Measurements from ENCODE around the gene STX18. TPM values are rescaled to one million over a fixed set of nuclear protein-coding genes. Genes with fewer than 3 reads are reported as not detected.
"Not testable (repeated sequence)": the region's sequence is repeated elsewhere in the genome, so short reads cannot be mapped to it uniquely, and the experiment has no call there.

Gene STX18
- total RNA-seq, 2 experiments from 2014 or later, result 25.6 to 26.5 TPM

DNA sequence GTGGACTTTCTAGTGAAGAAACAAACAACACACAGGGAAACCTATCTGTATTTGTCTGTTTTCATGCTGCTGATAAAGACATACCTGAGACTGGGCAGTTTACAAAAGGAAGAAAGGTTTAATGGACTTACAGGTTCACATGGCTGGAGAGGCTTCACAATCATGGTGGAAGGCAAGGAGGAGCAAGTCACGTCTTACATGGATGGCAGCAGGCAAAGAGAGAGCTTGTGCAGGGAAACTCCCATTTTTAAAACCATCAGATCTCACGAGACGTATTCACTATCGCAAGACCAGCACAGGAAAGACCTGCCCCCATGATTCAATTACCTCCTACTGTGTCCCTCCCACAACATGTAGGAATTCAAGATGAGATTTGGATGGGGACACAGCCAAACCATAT lies 28.0 kb upstream of the STX18 start:
- DNase-seq, result not testable (repeated sequence)

DNA sequence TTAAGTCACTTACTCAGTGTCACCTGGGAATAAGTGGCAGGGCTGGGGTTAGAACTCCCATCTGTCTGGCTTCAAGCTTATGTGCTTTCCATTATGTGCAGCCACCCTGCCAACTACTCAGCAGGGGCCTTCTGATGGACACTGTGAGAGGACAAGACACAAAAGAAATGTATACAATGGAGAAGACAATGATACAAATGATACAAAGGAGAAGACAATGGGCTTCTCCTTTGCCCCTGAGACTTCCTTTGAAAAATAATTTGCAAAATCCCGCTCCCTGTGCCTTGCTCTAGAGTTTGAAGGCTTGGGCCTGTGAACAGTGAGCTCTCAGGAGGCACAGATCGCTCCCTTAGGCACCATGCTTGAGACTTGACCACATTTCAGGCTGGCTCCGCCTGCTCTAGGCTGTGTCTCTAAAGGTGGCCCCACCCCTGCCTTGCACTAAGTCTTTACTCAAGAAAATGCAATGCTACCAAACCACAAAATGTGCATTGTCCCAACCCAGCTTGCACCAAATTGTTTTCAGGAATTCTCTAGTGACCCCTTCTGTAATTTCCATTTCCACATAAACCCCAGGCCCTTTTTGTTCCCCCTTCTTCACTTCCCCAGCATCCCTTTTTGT lies 27.1 kb upstream of the STX18 start:
- Mint-ChIP-seq H3K27ac (no peak overlapping the region), H3K27me3 (no peaks in the 10 kb centered on the region), H3K4me3 (no peak overlapping the region), H3K9me3 (ENCODE audit: low read depth) (no peaks in the 10 kb centered on the region), H3K4me1 (no peaks in the 10 kb centered on the region), H3K36me3 (peaks cover 7% of the 10 kb centered on the region)
- ATAC-seq (no peak), DNase-seq (no peak)
- CTCF ChIA-PET, result no interaction called here

More for the DNA sequence above, 28.0 kb upstream of the STX18 start:
- H3K27me3 Mint-ChIP-seq; ATAC-seq; H3K27ac Mint-ChIP-seq; CTCF ChIA-PET; H3K4me1 Mint-ChIP-seq; H3K9me3 Mint-ChIP-seq (ENCODE audit: low read depth); H3K36me3 Mint-ChIP-seq; H3K4me3 Mint-ChIP-seq: not testable (repeated sequence)

DNA sequence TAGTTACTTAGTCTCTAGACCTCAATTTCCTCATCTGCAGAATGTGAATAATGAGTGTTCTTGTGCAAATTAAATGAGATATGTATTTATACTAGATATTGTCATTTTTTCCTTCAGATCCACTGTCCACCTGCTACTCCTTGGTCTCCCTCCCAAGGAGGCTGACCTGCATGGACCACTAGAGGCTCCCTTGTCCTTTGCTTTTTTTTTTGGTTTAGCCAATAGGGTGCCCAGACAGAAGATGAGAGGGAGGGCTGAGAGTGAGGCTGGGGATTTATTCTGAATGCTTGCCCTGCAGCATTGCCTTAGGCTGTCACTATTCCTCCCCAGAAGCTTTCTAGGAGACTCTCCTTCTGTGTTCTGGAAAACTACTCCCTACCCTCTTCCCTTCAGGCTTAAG lies 24.5 kb upstream of the STX18 start:
- CTCF ChIA-PET; H3K27me3 Mint-ChIP-seq; H3K4me3 Mint-ChIP-seq; ATAC-seq; H3K27ac Mint-ChIP-seq; H3K36me3 Mint-ChIP-seq; DNase-seq; H3K9me3 Mint-ChIP-seq (ENCODE audit: low read depth); H3K4me1 Mint-ChIP-seq: not testable (repeated sequence)

DNA sequence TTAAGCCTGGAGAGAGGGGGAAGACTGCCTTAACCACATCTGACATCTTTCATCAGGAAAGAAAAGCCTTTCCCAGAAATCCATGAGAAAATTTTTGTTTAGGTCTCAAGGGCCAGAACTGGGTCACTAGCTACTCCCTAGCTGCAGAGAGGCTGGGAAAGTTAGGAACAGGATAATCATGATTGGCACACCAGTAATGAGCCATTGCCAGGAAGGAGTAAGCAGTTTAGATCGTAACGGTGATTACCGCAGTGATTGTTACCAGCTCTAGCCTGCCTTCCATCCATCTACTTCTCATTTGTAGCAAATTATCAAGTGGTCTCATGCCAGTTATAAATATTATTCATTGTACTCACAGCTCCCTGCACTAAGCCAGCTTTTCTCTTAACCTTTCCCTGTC lies 22.7 kb upstream of the STX18 start:
- CTCF ChIA-PET, result no interaction called here
- Mint-ChIP-seq H3K27ac (no peak overlapping the region), H3K27me3 (no peaks in the 10 kb centered on the region), H3K36me3 (peaks cover 1% of the 10 kb centered on the region), H3K4me1 (peaks cover 3% of the 10 kb centered on the region), H3K9me3 (ENCODE audit: low read depth) (no peaks in the 10 kb centered on the region), H3K4me3 (no peak overlapping the region)
- ATAC-seq (no peak), DNase-seq (no peak)

DNA sequence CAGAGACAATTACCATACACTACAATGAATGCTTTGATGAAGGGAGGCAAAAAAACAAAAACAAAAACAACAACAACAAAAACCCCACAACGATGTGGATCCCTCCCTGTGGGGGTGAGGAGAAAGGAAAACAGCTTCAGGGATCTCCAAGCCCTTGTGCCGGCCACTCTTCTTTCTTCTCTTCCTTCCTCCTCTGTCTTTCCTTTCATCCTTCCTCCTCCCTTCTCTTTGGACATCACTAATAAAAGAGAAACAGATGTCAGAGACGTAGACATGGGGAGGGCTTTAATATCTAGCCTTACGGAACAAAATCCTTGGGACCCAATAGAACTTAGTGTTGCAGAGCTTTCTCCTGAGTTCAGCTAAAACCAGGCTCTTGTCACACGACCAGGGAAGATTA lies 18.8 kb upstream of the STX18 start:
- Mint-ChIP-seq H3K27ac (no peak overlapping the region), H3K4me3 (no peak overlapping the region), H3K36me3 (peaks cover 4% of the 10 kb centered on the region), H3K9me3 (ENCODE audit: low read depth) (no peaks in the 10 kb centered on the region), H3K4me1 (peaks cover 7% of the 10 kb centered on the region), H3K27me3 (no peaks in the 10 kb centered on the region)
- ATAC-seq, result no peak
- CTCF ChIA-PET, result no interaction called here
- no peak for DNase-seq

DNA sequence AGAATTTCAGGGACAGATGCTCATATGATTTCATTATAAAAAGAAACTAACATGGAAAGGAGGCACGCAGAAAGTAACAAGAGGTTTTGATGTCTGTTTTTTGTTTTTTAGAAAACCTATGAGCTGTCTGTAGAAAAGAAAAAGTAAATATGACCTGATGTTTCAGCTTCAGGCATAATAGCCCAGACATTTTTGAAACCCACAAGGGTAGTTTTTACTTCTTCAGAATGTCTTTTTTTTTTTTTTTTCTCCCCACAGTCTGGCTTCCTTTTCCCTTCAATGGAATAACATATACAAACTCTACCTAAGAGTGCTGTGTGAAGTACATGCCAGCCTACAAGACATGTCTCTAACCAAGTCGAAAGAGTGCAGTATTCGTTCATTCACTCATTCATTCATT lies 18.3 kb upstream of the STX18 start:
- no peak for DNase-seq
- peaks cover 7% of the 10 kb centered on the region for H3K36me3 Mint-ChIP-seq
- ATAC-seq, result no peak
- no peaks in the 10 kb centered on the region for H3K27me3 Mint-ChIP-seq
- H3K4me3 Mint-ChIP-seq, result no peak overlapping the region
- peaks cover 7% of the 10 kb centered on the region for H3K4me1 Mint-ChIP-seq
- H3K9me3 Mint-ChIP-seq (ENCODE audit: low read depth), result no peaks in the 10 kb centered on the region
- H3K27ac Mint-ChIP-seq, result no peak overlapping the region
- CTCF ChIA-PET, result no interaction called here

DNA sequence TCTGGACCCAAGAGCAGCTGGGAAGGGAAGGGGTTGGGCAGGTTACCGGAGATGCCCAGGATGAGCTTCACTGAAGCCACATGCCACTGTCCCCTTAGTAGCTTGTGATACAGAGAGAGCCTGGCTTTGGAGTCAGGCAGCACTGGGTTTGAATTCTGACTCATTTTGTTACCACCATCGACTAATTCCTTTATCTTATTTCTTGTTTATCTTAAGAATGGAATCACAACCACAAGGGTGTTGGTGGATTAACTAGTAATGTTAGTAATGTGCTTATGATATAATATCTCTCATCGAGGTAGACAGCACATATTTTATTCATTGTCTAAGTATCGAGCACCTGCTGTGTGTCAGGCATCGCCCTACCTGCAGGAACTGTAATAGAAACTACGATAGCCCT lies 17.7 kb upstream of the STX18 start:
- Mint-ChIP-seq H3K27ac (no peak overlapping the region), H3K4me1 (peaks cover 7% of the 10 kb centered on the region), H3K27me3 (no peaks in the 10 kb centered on the region), H3K36me3 (peaks cover 10% of the 10 kb centered on the region), H3K9me3 (ENCODE audit: low read depth) (no peaks in the 10 kb centered on the region), H3K4me3 (no peak overlapping the region)
- ATAC-seq (no peak), DNase-seq (no peak)
- CTCF ChIA-PET, result no interaction called here

DNA sequence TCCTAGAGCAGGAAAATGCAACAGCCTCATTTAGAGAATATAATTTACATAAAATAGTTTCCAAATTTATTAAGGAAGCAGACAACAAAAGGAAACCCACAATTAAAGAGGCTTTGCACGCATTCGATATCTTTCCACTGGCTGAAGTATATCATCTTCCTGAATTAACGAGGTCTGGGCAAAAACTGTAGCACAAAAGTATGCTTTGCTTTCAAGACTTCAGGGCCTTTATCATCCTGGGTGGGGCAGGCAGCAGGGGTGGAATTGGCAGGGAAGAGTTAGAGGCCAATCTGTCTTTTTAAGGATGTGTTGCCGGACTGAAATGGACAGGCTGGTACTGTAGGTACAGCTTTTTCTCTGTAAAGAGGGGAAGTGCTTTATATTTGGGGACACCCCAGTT lies 17.0 kb upstream of the STX18 start:
- Mint-ChIP-seq H3K27me3 (no peaks in the 10 kb centered on the region), H3K4me3 (no peak overlapping the region), H3K9me3 (ENCODE audit: low read depth) (no peaks in the 10 kb centered on the region), H3K4me1 (peaks cover 7% of the 10 kb centered on the region), H3K36me3 (peaks cover 15% of the 10 kb centered on the region), H3K27ac (no peak overlapping the region)
- CTCF ChIA-PET, result no interaction called here
- DNase-seq (no peak), ATAC-seq (no peak)

DNA sequence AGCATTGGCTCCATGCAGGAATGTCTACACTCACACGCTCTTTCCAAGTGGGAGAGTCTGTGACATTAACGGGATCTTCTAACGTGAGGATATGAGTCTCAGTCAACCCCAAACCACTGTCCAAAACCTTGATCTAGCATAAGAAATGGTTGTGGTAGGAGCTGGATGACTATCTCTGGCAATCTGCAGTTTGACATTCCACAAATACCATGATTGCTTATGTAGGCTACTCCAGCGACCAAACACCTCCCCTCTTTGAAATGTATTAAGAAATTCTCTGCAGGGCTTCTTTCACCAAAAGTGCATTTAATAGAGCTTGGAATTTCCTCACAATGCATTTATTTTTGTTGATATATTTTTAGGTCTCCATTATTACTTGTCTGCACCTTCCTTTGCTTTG lies 14.1 kb upstream of the STX18 start:
- Mint-ChIP-seq H3K4me3 (no peak overlapping the region), H3K27me3 (no peaks in the 10 kb centered on the region), H3K27ac (no peak overlapping the region), H3K9me3 (ENCODE audit: low read depth) (no peaks in the 10 kb centered on the region), H3K4me1 (peaks cover 7% of the 10 kb centered on the region), H3K36me3 (peaks cover 28% of the 10 kb centered on the region)
- no peak for ATAC-seq
- CTCF ChIA-PET, result no interaction called here
- DNase-seq, result no peak

DNA sequence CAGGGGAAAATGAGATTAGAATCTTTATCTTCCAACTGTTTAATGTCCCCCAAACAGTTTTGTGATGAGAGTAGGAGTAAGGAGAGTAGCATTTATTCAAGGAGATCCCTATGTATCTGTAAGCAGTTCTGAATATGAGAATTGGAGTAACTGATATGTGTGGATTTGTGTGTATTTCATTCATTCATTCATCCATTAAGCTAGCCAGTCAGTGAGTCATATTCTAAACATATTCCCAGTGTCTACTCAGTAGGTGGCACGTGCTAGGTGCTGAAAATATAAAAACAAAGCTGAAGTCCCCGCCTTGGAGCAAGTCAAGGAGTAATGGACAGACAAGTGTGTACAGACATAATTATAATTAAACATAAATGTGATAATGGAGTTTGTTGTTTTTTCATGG lies 12.4 kb upstream of the STX18 start:
- H3K4me1 Mint-ChIP-seq, result peaks cover 2% of the 10 kb centered on the region
- no peak overlapping the region for H3K27ac Mint-ChIP-seq
- no peaks in the 10 kb centered on the region for H3K9me3 Mint-ChIP-seq (ENCODE audit: low read depth)
- DNase-seq (no peak), ATAC-seq (no peak)
- H3K36me3 Mint-ChIP-seq, result peaks cover 40% of the 10 kb centered on the region
- H3K4me3 Mint-ChIP-seq, result no peak overlapping the region
- CTCF ChIA-PET, result interaction anchor here (0.7 kb wide), 1 partner anchor 9 kb away, joined by 3 read pairs; no protein-coding TSS in a partner anchor
- H3K27me3 Mint-ChIP-seq, result no peaks in the 10 kb centered on the region

DNA sequence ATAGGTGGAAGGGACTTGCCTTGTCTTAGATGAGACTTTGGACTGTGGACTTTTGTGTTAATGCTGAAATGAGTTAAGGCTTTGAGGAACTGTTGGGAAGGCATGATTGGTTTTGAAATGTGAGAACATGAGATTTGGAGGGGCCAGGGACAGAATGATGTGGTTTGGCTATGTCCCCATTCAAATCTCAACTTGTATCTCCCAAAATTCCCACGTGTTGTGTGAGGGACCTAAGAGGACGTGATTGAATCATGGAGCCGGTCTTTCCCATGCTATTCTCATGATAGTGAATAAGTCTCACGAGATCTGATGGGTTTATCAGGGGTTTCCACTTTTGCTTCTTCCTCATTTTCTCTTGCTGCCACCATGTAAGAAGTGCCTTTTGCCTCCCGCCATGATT lies 10.2 kb upstream of the STX18 start:
- peaks cover 57% of the 10 kb centered on the region for H3K36me3 Mint-ChIP-seq
- not testable (repeated sequence) for DNase-seq, H3K27ac Mint-ChIP-seq

DNA sequence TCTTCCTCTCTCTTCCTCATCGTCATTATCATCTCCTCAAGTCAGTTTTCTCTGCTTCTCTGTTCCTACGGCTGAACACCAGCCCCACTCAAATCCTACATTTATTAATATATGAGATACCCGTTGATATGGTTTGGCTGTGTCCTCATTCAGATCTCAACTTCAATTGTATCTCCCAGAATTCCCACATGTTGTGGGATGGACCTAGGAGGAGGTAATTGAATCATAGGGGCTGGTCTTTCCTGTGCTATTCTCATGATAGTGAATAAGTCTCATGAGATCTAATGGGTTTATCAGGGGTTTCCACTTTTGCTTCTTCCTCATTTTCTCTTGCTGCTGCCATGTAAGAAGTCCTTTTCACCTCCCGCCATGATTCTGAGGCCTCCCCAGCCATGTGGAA lies 8.3 kb upstream of the STX18 start:
- H3K9me3 Mint-ChIP-seq (ENCODE audit: low read depth); CTCF ChIA-PET; H3K4me1 Mint-ChIP-seq; H3K27me3 Mint-ChIP-seq; ATAC-seq; H3K27ac Mint-ChIP-seq; H3K4me3 Mint-ChIP-seq; DNase-seq: not testable (repeated sequence)
- H3K36me3 Mint-ChIP-seq, result peaks cover 57% of the 10 kb centered on the region

More for the DNA sequence above, 10.2 kb upstream of the STX18 start:
- not testable (repeated sequence) for ATAC-seq; H3K4me1 Mint-ChIP-seq; H3K9me3 Mint-ChIP-seq (ENCODE audit: low read depth); H3K27me3 Mint-ChIP-seq; H3K4me3 Mint-ChIP-seq
- CTCF ChIA-PET, result interaction anchor here (0.9 kb wide), 1 partner anchor 23 kb away, joined by 3 read pairs; no protein-coding TSS in a partner anchor

DNA sequence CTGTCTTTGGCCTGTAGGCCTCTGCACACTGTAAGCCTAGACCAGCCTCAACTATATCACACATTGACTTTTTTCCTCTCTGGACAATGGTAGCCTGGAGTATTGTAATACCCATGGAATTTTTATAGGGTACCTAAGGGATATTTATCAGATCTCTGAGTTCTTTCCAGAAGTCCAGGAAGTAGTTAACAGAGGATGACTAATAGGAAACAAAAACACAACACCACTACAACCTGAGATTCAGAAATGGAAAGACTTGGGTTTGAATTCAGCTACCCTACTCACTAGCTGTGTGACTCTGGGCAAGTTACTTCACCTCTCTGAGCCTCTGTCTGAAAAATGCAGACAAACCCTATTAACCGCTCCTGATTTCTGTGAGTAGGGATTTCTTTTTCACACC lies 7.7 kb upstream of the STX18 start:
- H3K4me3 Mint-ChIP-seq, result no peak overlapping the region

DNA sequence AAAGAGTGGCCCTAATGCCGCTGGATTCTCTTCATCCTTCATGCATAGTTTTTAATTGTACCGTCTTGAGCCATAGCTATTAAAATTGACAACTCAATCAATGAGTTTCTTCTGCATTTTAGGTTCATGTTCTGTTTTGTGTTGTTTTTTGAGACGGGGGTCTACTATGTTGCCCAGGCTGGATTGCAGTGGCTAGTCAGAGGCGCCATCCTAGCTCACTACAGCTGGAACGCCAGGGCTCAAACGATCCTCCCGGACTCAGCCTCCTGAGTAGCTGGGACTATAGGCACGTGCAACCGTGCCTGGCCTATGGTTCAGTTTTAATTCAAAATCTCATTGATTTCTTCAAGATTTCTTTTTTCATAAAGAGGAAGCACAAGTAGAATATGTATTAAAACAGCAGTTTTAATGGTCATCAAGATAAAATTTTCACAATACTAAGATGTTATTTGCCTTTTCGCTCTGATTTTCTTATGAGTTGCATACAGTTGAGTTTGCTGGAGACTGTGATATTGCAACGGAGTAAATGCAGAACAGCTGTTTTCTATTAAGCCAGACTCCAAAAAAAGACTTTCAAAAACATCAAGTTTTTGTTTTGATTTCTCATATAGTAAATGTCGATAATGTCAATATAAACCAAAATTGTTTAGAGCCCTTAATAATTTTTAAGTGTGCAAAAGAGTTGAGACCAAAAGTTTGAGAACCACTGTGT lies 1.1 kb upstream of the STX18 start:
- Mint-ChIP-seq H3K27me3 (no peaks in the 10 kb centered on the region), H3K4me1 (peaks cover 47% of the 10 kb centered on the region), H3K4me3 (peak overlapping the region; percentile 90), H3K27ac (peak overlapping the region; percentile 96), H3K9me3 (ENCODE audit: low read depth) (no peaks in the 10 kb centered on the region), H3K36me3 (peaks cover 14% of the 10 kb centered on the region)
- DNase-seq (no peak), ATAC-seq (no peak)
- CTCF ChIA-PET, result interaction anchor here (1.0 to 3.8 kb wide), 5 partner anchors 13 to 54 kb away, joined by 3 to 20 read pairs (median 4); no protein-coding TSS in a partner anchor

More for the DNA sequence above, 7.7 kb upstream of the STX18 start:
- CTCF ChIA-PET, result no interaction called here
- DNase-seq, result no peak
- Mint-ChIP-seq H3K27me3 (no peaks in the 10 kb centered on the region), H3K36me3 (peaks cover 53% of the 10 kb centered on the region), H3K9me3 (ENCODE audit: low read depth) (no peaks in the 10 kb centered on the region), H3K27ac (no peak overlapping the region), H3K4me1 (peaks cover 3% of the 10 kb centered on the region)
- no peak for ATAC-seq

Data from activated CD8-positive, alpha-beta memory T cell treated with anti-CD3 and anti-CD28 coated beads, Interleukin-2, amount 10 ng/mL, durations not matched to agents 7 days and 5 days (primary cell).